ENCODE measurements around the gene LRRC18.

- no peak for TF ChIP-seq ZNF317 (CRISPR knock-in tag; IDR thresholded peaks at IDR 0.05)
- TF ChIP-seq, protein P1, sequence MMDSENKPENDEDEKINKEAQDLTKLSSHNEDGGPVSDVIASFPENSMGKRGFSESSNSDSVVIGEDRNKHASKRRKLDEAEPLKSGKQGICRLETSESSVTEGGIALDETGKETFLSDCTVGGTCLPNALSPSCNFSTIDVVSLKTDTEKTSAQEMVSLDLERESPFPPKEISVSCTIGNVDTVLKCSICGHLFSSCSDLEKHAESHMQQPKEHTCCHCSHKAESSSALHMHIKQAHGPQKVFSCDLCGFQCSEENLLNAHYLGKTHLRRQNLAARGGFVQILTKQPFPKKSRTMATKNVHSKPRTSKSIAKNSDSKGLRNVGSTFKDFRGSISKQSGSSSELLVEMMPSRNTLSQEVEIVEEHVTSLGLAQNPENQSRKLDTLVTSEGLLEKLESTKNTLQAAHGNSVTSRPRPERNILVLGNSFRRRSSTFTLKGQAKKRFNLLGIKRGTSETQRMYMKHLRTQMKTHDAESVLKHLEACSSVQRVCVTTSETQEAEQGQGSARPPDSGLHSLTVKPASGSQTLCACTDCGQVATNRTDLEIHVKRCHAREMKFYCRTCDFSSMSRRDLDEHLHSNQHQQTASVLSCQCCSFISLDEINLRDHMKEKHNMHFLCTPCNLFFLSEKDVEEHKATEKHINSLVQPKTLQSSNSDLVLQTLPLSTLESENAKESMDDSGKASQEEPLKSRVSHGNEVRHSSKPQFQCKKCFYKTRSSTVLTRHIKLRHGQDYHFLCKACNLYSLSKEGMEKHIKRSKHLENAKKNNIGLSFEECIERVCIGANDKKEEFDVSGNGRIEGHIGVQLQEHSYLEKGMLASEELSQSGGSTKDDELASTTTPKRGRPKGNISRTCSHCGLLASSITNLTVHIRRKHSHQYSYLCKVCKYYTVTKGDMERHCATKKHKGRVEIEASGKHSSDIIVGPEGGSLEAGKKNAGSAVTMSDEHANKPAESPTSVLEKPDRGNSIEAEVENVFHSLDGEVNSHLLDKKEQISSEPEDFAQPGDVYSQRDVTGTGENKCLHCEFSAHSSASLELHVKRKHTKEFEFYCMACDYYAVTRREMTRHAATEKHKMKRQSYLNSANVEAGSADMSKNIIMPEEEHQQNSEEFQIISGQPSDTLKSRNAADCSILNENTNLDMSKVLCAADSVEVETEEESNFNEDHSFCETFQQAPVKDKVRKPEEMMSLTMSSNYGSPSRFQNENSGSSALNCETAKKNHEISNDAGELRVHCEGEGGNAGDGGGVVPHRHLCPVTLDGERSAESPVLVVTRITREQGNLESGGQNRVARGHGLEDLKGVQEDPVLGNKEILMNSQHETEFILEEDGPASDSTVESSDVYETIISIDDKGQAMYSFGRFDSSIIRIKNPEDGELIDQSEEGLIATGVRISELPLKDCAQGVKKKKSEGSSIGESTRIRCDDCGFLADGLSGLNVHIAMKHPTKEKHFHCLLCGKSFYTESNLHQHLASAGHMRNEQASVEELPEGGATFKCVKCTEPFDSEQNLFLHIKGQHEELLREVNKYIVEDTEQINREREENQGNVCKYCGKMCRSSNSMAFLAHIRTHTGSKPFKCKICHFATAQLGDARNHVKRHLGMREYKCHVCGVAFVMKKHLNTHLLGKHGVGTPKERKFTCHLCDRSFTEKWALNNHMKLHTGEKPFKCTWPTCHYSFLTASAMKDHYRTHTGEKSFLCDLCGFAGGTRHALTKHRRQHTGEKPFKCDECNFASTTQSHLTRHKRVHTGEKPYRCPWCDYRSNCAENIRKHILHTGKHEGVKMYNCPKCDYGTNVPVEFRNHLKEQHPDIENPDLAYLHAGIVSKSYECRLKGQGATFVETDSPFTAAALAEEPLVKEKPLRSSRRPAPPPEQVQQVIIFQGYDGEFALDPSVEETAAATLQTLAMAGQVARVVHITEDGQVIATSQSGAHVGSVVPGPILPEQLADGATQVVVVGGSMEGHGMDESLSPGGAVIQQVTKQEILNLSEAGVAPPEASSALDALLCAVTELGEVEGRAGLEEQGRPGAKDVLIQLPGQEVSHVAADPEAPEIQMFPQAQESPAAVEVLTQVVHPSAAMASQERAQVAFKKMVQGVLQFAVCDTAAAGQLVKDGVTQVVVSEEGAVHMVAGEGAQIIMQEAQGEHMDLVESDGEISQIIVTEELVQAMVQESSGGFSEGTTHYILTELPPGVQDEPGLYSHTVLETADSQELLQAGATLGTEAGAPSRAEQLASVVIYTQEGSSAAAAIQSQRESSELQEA (CRISPR knock-in tag; IDR thresholded peaks at IDR 0.05; ENCODE audit: not compliant biosample characterization), result no peak
- no peak for TF ChIP-seq RFX5 (IDR thresholded peaks at IDR 0.05; ENCODE audit: low read depth, low read length)
- no peak for TF ChIP-seq MYC (CRISPR knock-in tag; IDR thresholded peaks at IDR 0.05; ENCODE audit: borderline replicate concordance)
These were observed 38.3 kb downstream of the LRRC18 start for GRCh38 chr10:48901319-48901718.
